NCI-H526 (cell line): Measurements from ENCODE around the gene ANKRD66.
"Not testable (repeated sequence)": the region's sequence is repeated elsewhere in the genome, so short reads cannot be mapped to it uniquely, and the experiment has no call there.

Experiments used
- DNase-seq, 2 experiments: peaks; one replicate each; lab custom pipeline; 2025; lab: John Stamatoyannopoulos, UW

ANKRD66 gene

DNA sequence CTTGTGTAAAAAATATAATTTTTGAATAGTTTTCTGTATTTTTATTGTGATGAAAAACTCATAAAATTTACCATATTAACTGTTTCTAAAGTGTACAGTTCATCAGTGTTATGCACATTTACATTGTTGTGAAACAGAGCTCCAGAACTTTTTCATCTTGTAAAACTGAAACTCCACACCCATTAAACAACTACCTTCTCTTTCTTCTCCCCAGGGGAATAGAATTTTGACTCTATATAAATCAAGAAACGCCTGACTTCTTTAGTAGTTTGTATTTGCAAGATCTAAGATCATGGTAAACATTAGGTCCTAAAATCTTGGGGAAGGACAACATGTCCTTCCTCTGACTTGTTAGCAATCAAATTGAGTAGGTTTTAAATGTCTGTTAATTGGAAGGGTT is 9.1 kb downstream of the ANKRD66 start:
- no peak for DNase-seq

DNA sequence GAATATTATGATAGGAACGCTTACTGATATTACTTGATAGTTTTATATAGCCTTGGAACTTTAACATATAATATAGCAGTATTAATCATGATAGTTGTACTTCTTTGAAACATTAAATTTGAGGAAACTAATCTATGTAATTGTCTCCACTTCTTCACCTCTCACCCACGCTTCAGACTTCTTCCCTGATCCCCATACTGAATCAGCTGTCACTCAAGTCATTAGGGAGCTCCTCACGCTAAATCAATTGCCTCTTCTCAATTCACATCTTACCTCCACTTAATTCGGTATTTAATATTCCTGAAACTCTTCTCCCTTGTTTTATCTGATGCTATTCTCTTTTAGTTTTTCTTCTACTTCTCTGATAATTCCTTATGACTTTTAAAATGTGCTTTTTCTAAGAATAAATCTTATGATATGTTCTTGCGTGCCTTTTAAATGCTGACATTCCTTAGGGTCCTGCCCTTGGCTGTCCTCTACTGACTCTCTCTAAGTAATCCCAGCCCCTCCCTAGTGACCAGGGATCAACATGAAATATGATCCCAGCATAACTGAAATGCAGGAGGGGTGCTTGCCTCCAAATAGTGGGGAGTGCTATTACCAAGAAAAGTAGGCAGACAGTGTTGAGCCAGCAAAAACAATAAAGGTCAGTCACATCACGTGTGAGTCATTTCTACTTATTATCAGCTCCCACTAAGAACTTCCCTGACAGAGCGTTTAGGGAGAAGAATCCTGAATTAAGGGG is 9.9 kb downstream of the ANKRD66 start:
- peak in 1 of 2 experiments; percentile 2 for DNase-seq

DNA sequence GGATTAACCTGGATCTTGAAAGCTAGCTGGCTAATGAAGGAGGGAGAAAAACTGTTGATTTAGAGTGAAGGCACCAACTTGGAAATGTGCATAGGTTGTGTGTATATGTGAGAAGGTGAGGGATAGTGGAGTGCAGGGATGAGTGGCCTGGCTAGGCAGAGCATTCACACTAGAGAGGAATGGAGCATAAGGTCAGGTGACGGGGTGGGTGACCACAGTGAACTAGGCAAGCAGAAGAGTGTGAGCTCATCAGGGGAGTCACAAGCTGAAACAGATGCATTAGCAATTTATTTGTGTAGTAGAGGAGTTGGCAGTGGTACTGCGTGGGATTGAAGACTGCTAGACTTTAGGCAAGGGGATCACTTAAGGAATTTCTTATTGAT is 10.5 kb downstream of the ANKRD66 start:
- no peak for DNase-seq

DNA sequence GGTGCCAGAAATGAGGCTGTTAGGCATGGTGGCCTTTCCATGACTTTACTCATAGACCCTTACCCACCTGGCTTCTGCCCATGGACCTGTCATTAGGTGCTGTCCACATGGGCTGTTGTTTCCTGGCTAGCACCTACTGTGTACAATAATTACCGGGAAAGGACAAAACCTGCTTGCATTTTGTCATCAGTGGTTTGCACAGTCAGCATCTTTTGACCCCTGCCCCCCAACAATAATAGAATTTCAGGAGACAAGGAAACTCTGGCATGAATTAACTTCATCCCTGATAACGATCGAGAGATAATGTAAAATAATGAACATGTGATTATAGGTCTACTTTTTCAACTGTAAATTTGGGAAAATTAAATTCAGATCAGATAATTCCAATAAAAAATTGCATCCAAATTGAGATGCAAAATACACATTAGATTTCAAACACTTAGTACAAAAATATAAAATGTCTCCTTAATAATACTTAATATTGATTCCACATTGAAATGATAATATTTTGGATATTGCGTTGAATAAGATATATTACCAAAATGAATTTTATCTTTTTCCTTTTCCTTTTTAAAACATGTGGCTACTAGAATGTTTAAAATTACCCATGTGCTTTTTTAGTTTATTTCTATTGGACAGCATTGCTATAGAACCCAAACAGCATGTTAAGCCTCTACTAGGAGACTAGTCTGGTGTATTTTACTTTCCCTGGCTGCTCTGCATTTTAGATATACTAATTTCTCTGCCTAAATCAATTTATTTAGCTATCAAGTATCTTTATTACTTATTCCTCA is 12.4 kb downstream of the ANKRD66 start:
- DNase-seq, result no peak

DNA sequence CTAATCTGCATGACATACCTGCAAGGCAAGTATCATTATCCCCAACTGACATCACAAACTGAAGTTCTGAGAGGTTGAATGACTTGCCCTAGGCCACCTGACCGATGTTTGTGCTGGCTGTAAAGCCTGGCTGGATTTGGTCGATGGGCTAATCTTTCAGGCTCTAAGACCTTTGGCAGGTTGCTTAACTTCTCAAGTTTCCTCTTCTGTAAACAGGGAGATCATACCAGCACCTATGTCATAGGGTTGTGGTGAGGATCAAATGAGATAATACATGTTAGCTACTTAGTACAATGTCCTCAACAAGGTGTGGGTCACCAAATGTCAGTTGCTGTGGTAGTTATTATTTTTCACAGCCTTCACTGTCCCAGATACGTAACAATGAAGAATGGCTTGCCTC is 14.2 kb downstream of the ANKRD66 start:
- DNase-seq, result peak in 1 of 2 experiments; percentile 20

DNA sequence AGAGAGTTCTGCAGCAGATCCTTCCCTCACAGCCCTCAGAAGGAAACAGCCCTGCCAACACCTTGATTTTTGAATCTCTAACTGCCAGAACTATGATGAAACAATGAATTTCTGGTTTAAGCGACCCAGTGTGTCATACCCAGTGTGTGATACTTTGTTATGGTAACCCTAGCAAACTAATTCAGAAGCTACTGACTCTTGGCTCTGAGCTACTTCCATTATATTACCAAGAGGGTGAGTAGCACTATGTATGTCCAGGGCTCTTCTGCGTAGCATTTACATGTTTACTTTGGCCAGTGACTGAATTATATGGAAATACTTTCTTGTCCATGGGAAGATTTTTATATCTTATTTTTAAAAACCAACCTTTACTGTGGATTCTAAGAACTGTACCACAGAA is 16.7 kb downstream of the ANKRD66 start:
- no peak for DNase-seq

DNA sequence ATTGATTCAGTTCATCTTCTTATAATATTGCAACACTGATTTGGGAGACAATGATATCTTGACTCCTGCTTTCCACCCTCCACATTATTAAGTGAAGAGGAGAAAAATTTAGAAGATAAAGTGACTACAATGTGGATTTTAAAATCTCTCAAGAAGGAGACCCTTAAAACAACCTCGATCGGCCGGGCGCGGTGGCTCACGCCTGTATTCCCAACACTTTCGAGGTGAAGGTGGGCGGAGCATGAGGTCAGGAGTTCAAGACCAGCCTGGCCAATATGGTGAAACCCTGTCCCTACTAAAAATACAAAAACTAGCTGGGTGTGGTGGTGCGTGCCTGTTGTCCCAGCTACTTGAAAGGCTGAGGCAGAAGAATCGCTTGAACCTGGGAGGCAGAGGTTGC is 17.5 kb downstream of the ANKRD66 start:
- not testable (repeated sequence) for DNase-seq

DNA sequence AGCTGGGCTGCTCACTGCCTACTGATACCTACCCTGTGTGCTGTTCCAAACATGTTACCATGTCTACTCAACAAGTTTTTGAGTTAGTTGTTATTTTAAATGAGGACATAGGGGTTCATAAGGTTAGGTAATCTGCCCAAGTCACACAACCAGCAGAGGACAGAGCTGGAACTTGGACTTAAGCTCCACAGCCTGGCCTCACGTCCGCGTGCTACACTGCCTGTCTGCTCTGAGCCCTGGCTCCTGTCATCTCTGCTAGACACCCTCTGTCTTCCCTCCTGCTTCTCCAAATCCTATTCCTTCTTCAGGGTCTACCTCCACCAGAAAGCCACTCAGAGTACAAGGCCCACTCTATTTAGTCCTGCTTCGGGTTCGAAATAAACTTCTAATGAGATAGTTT is 18.2 kb downstream of the ANKRD66 start:
- no peak for DNase-seq

DNA sequence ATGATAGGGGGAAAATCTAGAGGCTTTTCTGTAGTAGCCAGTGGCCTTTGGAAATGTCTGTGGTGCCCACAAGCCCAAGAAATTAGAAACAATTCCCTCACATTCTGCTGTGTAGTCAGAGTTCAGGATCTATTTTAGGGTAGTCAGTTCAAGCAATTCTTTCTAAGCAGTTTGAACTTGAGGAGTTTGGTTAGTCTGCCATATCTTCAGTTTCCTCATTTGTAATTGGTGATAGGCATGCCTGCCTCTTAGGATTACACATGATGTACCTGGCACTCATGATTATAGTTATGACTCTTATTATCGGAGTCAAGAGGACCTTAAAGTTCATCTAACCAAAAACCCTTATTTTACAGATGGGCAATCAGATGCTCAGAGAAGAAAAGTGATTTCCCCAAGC is 25.3 kb downstream of the ANKRD66 start:
- DNase-seq, result no peak

DNA sequence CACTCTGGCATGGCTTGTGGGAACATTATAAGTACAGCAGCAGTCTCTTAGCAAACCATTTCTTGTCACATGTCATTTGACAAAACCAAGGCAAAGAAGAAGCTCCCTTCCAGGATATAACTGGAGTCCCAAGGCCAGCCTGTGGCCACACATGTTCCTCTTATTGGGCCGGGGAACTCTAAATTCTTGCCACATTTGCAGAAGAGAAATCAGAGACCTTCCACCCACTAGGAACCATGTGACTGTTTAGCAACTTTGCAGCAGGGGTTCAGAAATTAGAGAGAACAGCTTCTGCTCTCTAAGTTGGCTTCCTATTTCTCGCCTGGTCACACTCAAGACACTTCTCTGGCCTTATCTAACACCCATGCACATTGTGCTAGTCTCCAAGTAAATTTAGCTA is 26.0 kb downstream of the ANKRD66 start:
- DNase-seq, result no peak

DNA sequence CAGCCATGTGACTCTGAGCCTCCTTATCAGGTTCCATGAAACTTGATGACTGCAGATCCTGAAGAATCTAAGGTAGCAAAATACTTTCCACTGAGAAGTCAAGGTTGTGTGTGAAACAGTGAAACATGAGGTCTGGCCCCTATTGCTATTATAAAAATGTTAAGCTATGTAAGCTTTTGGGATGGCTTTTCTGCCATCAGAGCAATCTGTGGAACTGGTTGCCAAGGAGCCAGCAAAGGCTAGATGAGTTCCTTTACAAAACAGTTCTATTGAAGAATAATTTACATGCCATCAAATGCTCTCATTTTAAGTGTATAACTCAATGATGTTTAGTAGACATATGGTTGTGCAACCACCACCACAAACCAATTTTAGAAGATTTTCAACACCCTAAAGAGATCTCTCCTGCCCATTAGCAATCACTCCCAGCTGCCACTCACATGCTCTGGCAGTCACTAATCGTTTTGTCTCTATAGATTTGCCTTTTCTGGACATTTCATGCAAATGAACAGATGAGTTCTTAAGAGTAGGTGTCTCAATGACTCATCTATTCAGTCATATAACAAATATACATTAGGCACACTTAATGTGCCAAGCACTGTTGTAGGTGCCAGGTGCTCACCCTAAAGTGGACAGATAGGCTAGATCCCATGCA is 26.6 kb downstream of the ANKRD66 start:
- peak; percentile 17 to 29 for DNase-seq

DNA sequence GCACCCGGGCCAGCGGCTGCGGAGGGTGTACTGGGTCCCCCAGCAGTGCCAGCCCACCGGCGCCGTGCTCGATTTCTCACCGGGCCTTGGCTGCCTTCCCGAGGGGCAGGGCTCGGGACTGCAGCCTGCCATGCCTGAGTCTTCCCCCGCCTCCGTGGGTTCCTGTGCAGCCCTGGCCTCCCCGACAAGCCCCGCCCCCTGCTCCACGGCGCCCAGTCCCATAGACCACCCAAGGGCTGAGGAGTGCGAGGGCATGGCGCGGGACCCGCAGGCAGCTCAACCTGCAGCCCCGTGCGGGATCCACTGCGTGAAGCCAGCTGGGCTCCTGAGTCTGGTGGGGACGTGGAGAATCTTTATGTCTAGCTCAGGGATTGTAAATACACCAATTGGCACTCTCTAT is 28.0 kb downstream of the ANKRD66 start:
- DNase-seq, result not testable (repeated sequence)

DNA sequence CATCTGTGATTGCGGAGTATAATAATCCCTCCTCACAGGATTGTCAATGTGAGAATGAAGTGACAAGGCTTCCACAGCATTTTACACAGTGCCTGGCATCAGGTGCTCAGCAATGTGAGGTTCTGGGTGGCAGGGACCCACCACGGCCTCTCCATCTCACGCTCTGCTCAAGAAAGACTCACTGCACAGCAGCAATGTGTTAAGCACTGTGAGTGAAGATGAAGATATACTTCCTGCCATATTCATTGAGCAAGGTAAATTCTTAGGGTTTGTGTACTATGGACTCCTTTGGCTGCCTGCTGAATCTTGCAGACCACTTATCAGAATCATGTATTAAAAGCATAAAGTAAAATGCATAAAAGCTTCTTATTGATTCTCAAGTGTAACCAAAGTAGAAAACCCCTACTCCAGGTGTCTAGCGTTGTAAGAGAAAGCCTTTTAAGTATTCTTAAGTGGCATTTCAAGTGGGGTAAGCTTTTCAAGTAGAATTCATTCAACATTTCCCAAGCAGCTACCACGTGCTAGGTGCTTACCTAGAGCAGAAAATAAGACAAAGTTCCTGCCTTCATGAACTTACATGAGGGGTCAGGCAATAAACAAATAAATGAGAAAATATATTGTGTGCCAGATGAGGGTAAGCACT is 29.5 kb downstream of the ANKRD66 start:
- DNase-seq, result no peak

DNA sequence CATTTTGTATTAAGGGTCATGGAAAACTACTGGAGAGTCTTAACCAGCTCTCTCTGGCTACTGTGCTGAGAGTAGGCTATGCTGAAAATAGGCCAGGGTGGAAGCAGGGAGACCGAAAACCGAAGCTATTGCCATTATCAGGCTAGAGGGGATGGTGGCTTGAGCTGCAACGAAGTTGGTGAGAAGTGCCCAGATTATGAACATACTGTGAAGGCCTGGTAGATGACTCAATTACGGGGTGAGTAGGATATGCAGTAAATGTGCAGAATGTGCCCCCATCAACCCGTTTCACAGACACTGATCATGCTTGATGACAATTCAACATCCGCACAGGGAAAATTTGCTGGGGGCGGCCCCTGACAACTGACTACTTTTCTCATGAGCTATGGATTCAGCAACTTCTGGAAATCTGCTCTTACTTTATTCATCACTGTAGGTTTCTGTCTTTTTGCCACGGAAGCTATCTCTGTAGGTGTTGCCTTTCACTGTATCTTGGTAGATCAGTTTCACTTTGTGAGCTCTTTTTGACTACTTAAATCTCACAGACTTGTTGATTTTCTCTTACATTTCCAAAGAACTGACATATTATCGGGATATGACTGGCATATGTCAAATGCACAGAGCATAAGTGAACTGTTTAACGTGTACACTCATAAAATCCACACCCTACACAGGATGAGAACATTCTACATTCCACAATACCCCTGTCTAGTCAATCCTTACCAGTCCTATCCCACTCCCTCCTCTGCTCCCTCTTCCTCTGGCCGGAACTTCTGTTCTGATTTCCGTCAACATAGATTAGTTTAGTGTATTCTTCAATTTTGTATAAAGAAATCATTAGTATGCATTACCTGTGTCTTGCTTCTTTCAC is 31.0 kb downstream of the ANKRD66 start:
- no peak for DNase-seq

DNA sequence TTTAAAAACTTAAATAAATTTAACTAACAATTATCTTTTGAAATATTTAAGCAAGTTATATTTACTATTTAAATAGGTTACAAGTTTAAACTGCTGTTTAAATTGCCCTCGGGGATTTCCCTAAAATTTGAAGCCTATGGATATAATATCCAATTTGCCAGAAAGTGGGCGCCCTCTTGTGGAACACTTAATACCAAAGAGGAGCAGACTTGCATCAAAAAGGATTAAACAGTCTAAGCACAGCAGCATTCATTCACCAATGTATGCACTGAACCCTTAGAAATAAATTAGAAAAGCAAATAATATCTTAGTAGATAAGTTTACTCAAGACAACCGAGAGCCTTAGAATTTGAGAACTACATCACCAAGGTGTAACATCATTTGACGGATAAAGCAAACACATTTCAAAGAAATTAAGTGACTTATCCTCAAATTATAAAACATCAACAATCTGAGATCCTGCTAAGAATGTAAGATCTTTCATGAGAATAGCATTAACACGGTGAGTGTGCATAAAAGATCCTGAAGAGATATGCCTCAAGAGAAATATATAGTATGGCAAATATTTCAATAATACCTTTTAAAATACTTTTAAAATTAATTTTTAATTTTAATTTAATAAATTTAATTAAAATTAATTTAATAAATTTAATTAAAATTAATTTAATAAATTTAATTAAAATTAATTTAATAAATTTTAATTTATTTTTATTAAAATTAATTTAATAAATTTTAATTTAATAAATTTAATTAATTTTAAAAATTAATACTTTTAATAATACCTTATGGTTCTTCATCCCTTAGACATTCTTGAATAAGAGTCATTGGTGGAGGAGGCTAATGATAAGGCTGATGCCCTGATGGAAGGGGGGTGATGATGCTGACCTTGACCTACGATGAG is 35.0 kb downstream of the ANKRD66 start:
- DNase-seq, result peak; percentile 71 to 90

DNA sequence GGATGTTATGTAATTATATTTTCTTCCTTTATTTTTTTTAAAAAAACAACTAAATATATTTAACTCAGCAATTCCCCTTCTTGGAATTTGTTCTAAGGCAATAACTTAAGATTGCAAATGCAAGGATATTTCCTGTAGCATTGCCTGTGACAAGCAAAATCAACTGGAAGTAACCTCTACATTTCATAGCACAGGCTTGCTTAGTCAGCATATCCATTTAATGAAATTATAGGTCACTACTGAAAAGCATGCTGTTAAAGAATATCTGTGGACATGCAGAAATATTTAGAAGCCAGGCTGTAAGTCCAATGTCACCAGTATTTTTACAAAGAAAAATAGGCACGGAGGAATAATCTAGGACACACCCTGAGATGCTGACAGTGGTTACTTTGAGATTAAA is 37.8 kb downstream of the ANKRD66 start:
- DNase-seq, result no peak

DNA sequence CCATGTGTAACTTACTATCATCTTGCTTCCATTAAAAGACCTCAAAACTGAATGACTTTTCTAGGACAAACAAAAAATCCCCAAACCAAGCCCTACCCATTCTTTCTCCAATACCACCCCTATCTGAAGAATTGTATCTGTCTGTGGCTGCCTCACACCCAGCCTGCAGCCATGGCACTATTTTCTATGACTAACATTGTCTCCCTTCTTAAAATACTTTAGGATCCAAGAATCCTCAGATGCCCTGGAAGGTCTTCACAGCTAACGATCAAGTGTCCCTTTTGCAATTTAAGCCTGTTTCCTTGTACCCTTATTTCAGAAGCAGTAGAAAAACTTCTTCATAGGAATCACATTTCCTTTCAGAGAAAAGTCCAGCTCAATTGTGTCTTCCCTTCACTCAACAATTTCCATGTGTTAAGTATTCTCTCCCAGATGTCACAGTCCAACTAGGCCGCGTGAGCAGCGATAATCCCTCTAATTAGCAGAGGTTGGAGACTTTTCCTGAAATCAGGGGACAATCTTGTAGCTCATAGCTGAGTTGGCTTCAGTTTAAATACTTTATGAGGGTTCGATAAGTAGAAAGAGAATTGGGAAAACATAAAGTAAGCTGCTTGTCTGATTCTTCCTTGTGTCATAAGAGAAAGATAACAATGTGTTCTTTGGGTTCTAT is 41.3 kb downstream of the ANKRD66 start:
- DNase-seq, result no peak

DNA sequence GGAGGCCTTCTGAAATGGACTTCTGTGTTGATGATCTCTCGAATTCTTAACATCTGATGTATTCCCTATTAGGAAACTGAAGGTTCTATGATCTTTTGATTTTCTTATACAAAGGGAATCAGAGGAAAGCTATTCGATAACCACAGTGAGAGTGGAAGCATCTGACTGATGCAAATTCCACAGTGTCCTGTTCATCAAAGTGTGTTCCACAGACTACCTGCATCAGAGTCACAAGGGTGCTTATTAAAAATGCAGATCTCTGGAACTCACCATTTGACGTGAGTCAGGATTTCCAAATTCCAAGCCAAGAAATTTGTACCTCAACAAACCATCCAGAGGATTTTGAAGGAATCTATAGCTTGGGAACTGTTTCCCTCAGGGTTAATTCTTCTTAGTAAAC is 42.1 kb downstream of the ANKRD66 start:
- DNase-seq, result no peak

DNA sequence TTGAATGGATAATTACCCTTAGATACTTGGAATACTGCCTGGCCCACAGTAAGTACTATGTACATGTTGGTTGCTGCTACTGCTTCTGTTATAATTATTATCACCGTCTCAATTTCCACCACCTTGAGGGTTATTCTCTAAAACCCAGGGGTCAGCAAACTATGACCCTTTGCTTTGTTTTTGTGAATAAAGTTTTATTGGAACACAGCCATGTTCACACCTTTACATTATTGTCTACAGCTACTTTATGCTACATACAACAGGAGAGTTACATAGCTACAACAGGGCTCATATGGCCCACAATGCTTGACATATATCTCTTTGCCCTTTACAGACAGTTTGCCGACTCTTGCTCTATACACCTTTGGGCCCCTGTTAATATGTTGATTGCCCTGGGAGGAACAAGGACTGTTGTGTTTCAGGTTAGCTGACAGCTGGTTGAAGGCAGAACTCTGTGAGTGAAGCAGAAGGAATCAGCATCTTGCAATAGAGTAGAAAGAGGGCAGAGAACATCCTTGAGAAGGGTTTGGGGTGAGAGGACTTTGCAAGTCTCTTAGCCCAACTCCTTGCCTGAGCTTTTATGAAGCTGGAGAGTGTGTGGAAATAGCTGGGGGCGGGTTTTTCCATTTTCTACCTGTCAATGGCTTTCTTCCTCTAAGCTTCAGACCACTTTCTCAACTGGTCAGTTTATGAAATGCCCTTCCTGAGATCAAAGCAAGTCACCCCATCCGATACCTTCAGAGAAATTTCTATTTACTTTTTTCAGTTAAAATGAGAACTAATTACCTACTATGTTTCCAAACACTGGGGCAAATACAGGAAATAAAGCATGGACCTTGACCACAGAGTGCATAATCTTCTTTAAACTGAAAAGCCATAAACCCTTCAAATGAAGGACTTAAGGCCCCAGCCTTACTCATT is 43.0 kb downstream of the ANKRD66 start:
- no peak for DNase-seq
